ENCODE measurements around the gene RNF224.

The RNF224 gene

GRCh38 chr9:137213160-137214060 lies 13.9 kb upstream of the RNF224 start:
- DNase-seq (ENCODE audit: low read depth) = no peak
- no peak overlapping the region for H3K4me3 ChIP-seq (ENCODE audit: low read depth, low read length)
- TF ChIP-seq CTCF (IDR thresholded peaks at IDR 0.05; ENCODE audit: low read depth, low read length) (no peak), MAX (IDR thresholded peaks at IDR 0.05; ENCODE audit: low read depth, low read length) (no peak), POLR2A (IDR thresholded peaks at IDR 0.05; ENCODE audit: extremely low read depth, insufficient read length) (no peak), MYC (IDR thresholded peaks at IDR 0.05; ENCODE audit: low read depth, low read length) (no peak)

- no peak for TF ChIP-seq CTCF (IDR thresholded peaks at IDR 0.05; ENCODE audit: low read depth, low read length)
- TF ChIP-seq MAX (IDR thresholded peaks at IDR 0.05; ENCODE audit: low read depth, low read length) = no peak
- no peak for TF ChIP-seq MYC (IDR thresholded peaks at IDR 0.05; ENCODE audit: low read depth, low read length)
- no peak for TF ChIP-seq POLR2A (IDR thresholded peaks at IDR 0.05; ENCODE audit: extremely low read depth, insufficient read length)
- H3K4me3 ChIP-seq (ENCODE audit: low read depth, low read length) = no peak overlapping the region
- DNase-seq (ENCODE audit: low read depth) = no peak
Observed at GRCh38 chr9:137214620-137215019, 12.7 kb upstream of the RNF224 start.

- no peak overlapping the region for H3K4me3 ChIP-seq (ENCODE audit: low read depth, low read length)
- DNase-seq (ENCODE audit: low read depth) = no peak
- TF ChIP-seq MYC (IDR thresholded peaks at IDR 0.05; ENCODE audit: low read depth, low read length) = no peak
- no peak for TF ChIP-seq POLR2A (IDR thresholded peaks at IDR 0.05; ENCODE audit: extremely low read depth, insufficient read length)
Observed at GRCh38 chr9:137215196-137215986, 11.9 kb upstream of the RNF224 start.

- H3K4me3 ChIP-seq (ENCODE audit: low read depth, low read length) = no peak overlapping the region
- no peak for DNase-seq (ENCODE audit: low read depth)
- TF ChIP-seq CTCF (IDR thresholded peaks at IDR 0.05; ENCODE audit: low read depth, low read length) (no peak), MAX (IDR thresholded peaks at IDR 0.05; ENCODE audit: low read depth, low read length) (no peak), POLR2A (IDR thresholded peaks at IDR 0.05; ENCODE audit: extremely low read depth, insufficient read length) (no peak), MYC (IDR thresholded peaks at IDR 0.05; ENCODE audit: low read depth, low read length) (no peak)
Observed at GRCh38 chr9:137216188-137216965, 10.9 kb upstream of the RNF224 start.

GRCh38 chr9:137217276-137218211 lies 9.8 kb upstream of the RNF224 start:
- DNase-seq (ENCODE audit: low read depth) = no peak
- no peak for TF ChIP-seq POLR2A (IDR thresholded peaks at IDR 0.05; ENCODE audit: extremely low read depth, insufficient read length)
- no peak for TF ChIP-seq MAX (IDR thresholded peaks at IDR 0.05; ENCODE audit: low read depth, low read length)
- no peak for TF ChIP-seq CTCF (IDR thresholded peaks at IDR 0.05; ENCODE audit: low read depth, low read length)
- no peak for TF ChIP-seq MYC (IDR thresholded peaks at IDR 0.05; ENCODE audit: low read depth, low read length)
- no peak overlapping the region for H3K4me3 ChIP-seq (ENCODE audit: low read depth, low read length)

All from NB4 (cell line).